HG02763 (cell line): ENCODE measurements around the gene KIAA1671.
A peak's percentile ranks its signal among the peaks of the same experiment; 100 is the strongest.

ENCODE experiments used
- ATAC-seq: cut with Tn5 transposase; IDR thresholded peaks from one replicate; pipeline ENCODE4 v1.9.1; 2021; ENCODE audit warnings: mild to moderate bottlenecking, moderate library complexity; ENCODE audit not compliant: unreplicated experiment

KIAA1671 gene

GRCh38 chr22:25032066-25032465 is 79.5 kb downstream of the KIAA1671 start:
- no peak for ATAC-seq

GRCh38 chr22:25035715-25036114 is 83.2 kb downstream of the KIAA1671 start:
- no peak for ATAC-seq

- no peak for ATAC-seq
Observed at GRCh38 chr22:25038239-25038638, 85.7 kb downstream of the KIAA1671 start.

- ATAC-seq = no peak
Observed at GRCh38 chr22:25038771-25039170, 86.3 kb downstream of the KIAA1671 start.

- no peak for ATAC-seq
Observed at GRCh38 chr22:25039255-25039654, 86.7 kb downstream of the KIAA1671 start.

GRCh38 chr22:25039754-25040153 is 87.2 kb downstream of the KIAA1671 start:
- ATAC-seq = no peak

- no peak for ATAC-seq
Observed at GRCh38 chr22:25045159-25045558, 92.6 kb downstream of the KIAA1671 start.

- no peak for ATAC-seq
Observed at GRCh38 chr22:25048071-25048470, 95.6 kb downstream of the KIAA1671 start.

GRCh38 chr22:25048659-25049647 is 96.4 kb downstream of the KIAA1671 start:
- ATAC-seq = no peak

- no peak for ATAC-seq
Observed at GRCh38 chr22:25049770-25050169, 97.3 kb downstream of the KIAA1671 start.

- no peak for ATAC-seq
Observed at GRCh38 chr22:25050566-25050965, 98.0 kb downstream of the KIAA1671 start.

GRCh38 chr22:25051073-25051472 is 98.6 kb downstream of the KIAA1671 start:
- no peak for ATAC-seq

- no peak for ATAC-seq
Observed at GRCh38 chr22:25051983-25052710, 99.6 kb downstream of the KIAA1671 start.

GRCh38 chr22:25053153-25053805 is 100.8 kb downstream of the KIAA1671 start:
- ATAC-seq = no peak

- no peak for ATAC-seq
Observed at GRCh38 chr22:25054943-25055511, 102.5 kb downstream of the KIAA1671 start.

GRCh38 chr22:25057013-25057881 is 104.7 kb downstream of the KIAA1671 start:
- peak; percentile 63 for ATAC-seq

- no peak for ATAC-seq
Observed at GRCh38 chr22:25059438-25059837, 106.9 kb downstream of the KIAA1671 start.

GRCh38 chr22:25060522-25061071 is 108.1 kb downstream of the KIAA1671 start:
- ATAC-seq = no peak

GRCh38 chr22:25061134-25061533 is 108.6 kb downstream of the KIAA1671 start:
- ATAC-seq = no peak
